ENCODE data around the gene UBTD2.

GRCh38 chr5:172183881-172184280, 99.7 kb downstream of the UBTD2 start:
- TF ChIP-seq CTCF (IDR thresholded peaks at IDR 0.05) (no peak), POLR2A (IDR thresholded peaks at IDR 0.05) (no peak)

All from heart left ventricle (tissue), 13 donors.